Kidney (tissue), 14 donors: ENCODE data around the gene ZC3H10. TPM values are rescaled to one million over a fixed set of nuclear protein-coding genes. Genes with fewer than 3 reads are reported as not detected.

Source experiments
- DNase-seq, 5 donors: peaks; one replicate each; pipeline ENCODE4 v3.0.0-alpha.2; 2013 to 2020
- FAIRE-seq: peaks from 2 replicates; lab custom pipeline; 2012; peaks lifted over from hg19 to GRCh38; lab: Jason Lieb, UNC
- H3K27ac ChIP-seq, 2 donors: one replicate each; pipeline ENCODE4 v1.7.0; 2013; ENCODE audit warnings: low read depth in 2 of 2, low read length in 2 of 2, inconsistent platforms in 1 of 2
- H3K27me3 ChIP-seq: one replicate; pipeline ENCODE4 v1.7.1; 2013; ENCODE audit warnings: low read length, inconsistent platforms; ENCODE audit not compliant: control insufficient read depth, insufficient read depth
- H3K36me3 ChIP-seq, 3 donors: one replicate each; pipeline versions ENCODE4 v1.7.0 to v1.7.1; 2013; ENCODE audit warnings: low read length in 3 of 3, control low read depth in 1 of 3, inconsistent platforms in 1 of 3; ENCODE audit not compliant: insufficient read depth in 3 of 3, control insufficient read depth in 2 of 3
- H3K4me1 ChIP-seq, 3 donors: one replicate each; pipeline versions ENCODE4 v1.7.0 to v1.7.1; 2013; ENCODE audit warnings: low read length in 3 of 3, inconsistent platforms in 1 of 3, low read depth in 1 of 3; ENCODE audit not compliant: control insufficient read depth in 2 of 3, insufficient read depth in 2 of 3
- H3K4me3 ChIP-seq, 3 donors: one replicate each; pipeline versions ENCODE4 v1.7.0 to v1.8.1; 2013; ENCODE audit warnings: low read length in 3 of 3, control low read depth in 1 of 3, inconsistent platforms in 1 of 3
- H3K9ac ChIP-seq, 3 donors: one replicate each; pipeline versions ENCODE4 v1.7.0 to v1.7.1; 2013; ENCODE audit warnings: low read length in 3 of 3, control low read depth in 1 of 3, inconsistent platforms in 1 of 3
- H3K9me3 ChIP-seq, 3 donors: one replicate each; pipeline versions ENCODE4 v1.7.0 to v1.7.1; 2013; ENCODE audit warnings: low read length in 3 of 3, control low read depth in 1 of 3, inconsistent platforms in 1 of 3; ENCODE audit not compliant: control insufficient read depth in 2 of 3, insufficient read depth in 1 of 3
- CTCF ChIP-seq: IDR thresholded peaks from 3 replicates; pipeline ENCODE4 v1.5.1; 2012; ENCODE audit warnings: mild to moderate bottlenecking, moderate library complexity, borderline replicate concordance; ENCODE audit not compliant: insufficient read depth; ENCODE audit errors: extremely low read depth
- intact Hi-C: fragments of 100-400 bp; cut with DNase I; formaldehyde crosslinking; loops from one replicate; pipeline ENCODE4 v1.11.1; 2022
- polyA plus RNA-seq: library from polyadenylated mRNA; stranded (reverse); fragments of 350-450 nt; fragmentation: Illumina TruSeq; extraction: RNeasy Lipid Tissue Mini Kit (QIAGEN cat#74804); gene quantifications from one replicate; pipeline ENCODE4 v1.2.3, GENCODE V29; 2014; ENCODE audit warnings: low read depth, low replicate concordance; ENCODE audit not compliant: insufficient read depth
- total RNA-seq: library from RNA; stranded (reverse); fragmentation: NEBNext Ultra II Directional; extraction: Animal tissue kit (Norgen Biotek cat#: 25700); gene quantifications from one replicate; pipeline ENCODE4 v1.2.1, GENCODE V29; 2021
- donor health status: control.
- donor health status: control.
- donor health status: control.
- donor health status: control.
- donor health status: control.
- donor health status: DM: yes; HTN: yes; CAD: no.
- donor health status: Normal renal cell carcinoma (clear cell type).

ZC3H10 gene
- total and polyA plus RNA-seq, 2 donors from 2014 or later: 2.4 to 8.6 TPM

- Histone ChIP-seq H3K9ac (peak overlapping the region in 2 of 3 donors; percentile 90 to 98), H3K4me3 (peak overlapping the region in 2 of 3 donors; percentile 81 to 99), H3K36me3 (peaks cover 0 to 3% (median 0%) of the 10 kb centered on the region in 3 donors), H3K9me3 (no peaks in the 10 kb centered on the region), H3K4me1 (peaks cover 0 to 19% (median 15%) of the 10 kb centered on the region in 3 donors), H3K27me3 (no peaks in the 10 kb centered on the region), H3K27ac (peak overlapping the region; percentile 87 to 93)
- intact Hi-C loops: no loop called here
- DNase-seq (peak; percentile 88 to 97 (median 89)), FAIRE-seq (no peak)
- peak; percentile 86 for TF ChIP-seq CTCF
These were observed 1.3 kb downstream of the ZC3H10 start for GRCh38 chr12:56119361-56119796.

GRCh38 chr12:56120158-56120846 is 2.2 kb downstream of the ZC3H10 start:
- FAIRE-seq (no peak), DNase-seq (peak in 1 of 5 donors; percentile 72)
- intact Hi-C loops: loop anchor here (10.0 kb wide), 1 partner anchor 64 kb away; the partner anchor contains the start of gene SMARCC2
- no peak for TF ChIP-seq CTCF
- H3K9me3 ChIP-seq: no peaks in the 10 kb centered on the region
- peaks cover 0 to 3% (median 0%) of the 10 kb centered on the region in 3 donors for H3K36me3 ChIP-seq
- peak overlapping the region in 1 of 2 donors; percentile 87 for H3K27ac ChIP-seq
- peaks cover 0 to 19% (median 15%) of the 10 kb centered on the region in 3 donors for H3K4me1 ChIP-seq
- H3K27me3 ChIP-seq: no peaks in the 10 kb centered on the region
- H3K4me3 ChIP-seq: no peak overlapping the region
- peak overlapping the region in 2 of 3 donors; percentile 25 to 98 for H3K9ac ChIP-seq

- H3K36me3 ChIP-seq: peaks cover 0 to 3% (median 0%) of the 10 kb centered on the region in 3 donors
- no peak overlapping the region for H3K4me3 ChIP-seq
- intact Hi-C loops: loop anchor here (10.0 kb wide), 1 partner anchor 63 kb away; the partner anchor contains the start of gene SMARCC2
- no peak for TF ChIP-seq CTCF
- no peaks in the 10 kb centered on the region for H3K9me3 ChIP-seq
- peak in 1 of 5 donors; percentile 57 for DNase-seq
- H3K27ac ChIP-seq: no peak overlapping the region
- no peak overlapping the region for H3K9ac ChIP-seq
- FAIRE-seq: no peak
- no peaks in the 10 kb centered on the region for H3K27me3 ChIP-seq
- peaks cover 3 to 24% (median 16%) of the 10 kb centered on the region in 3 donors for H3K4me1 ChIP-seq
These were observed 3.3 kb downstream of the ZC3H10 start for GRCh38 chr12:56121204-56121870.
